CD4-positive, alpha-beta T cell treated with Interleukin-17A for 4 hours (primary cell): ENCODE data around the gene ENC1.
A peak's percentile ranks its signal among the peaks of the same experiment; 100 is the strongest.
"Not testable (repeated sequence)": the region's sequence is repeated elsewhere in the genome, so short reads cannot be mapped to it uniquely, and the experiment has no call there.

Experiments
- DNase-seq: peaks from one replicate; pipeline ENCODE4 v3.0.0-alpha.2; 2020; ENCODE audit warnings: mixed read lengths

Gene ENC1

DNA sequence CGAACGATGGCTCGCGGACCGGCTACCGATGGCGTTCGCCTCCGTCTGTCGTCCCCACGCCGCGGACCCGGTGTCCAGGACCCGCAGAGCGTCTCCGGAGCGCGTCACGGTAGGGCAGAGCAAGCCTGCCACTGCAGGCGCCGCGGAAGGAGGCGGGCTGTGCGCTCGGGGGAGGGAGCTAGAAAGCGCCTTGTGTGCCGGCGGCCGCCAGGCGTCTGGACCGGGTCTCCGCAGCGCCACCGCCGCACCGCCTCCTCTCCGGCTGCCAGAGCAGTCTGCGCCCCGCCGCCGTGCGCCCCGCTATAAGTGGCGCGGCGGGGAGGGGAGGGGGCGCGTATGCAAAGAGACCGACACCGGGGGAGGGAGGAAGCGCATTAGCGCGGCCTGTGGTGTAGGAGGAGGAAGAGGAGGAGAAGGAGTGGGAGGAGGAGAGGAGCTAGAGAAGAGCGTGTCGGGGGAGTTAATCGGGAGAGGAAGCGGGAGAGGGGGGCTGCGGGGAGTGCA, at the start of gene ENC1:
TSS of gene ENC1 (minus strand) at position 279 of the 504 bp plus-strand sequence. CDS start 4,243 bp downstream, outside the sequence.
- DNase-seq, result peak; percentile 85

DNA sequence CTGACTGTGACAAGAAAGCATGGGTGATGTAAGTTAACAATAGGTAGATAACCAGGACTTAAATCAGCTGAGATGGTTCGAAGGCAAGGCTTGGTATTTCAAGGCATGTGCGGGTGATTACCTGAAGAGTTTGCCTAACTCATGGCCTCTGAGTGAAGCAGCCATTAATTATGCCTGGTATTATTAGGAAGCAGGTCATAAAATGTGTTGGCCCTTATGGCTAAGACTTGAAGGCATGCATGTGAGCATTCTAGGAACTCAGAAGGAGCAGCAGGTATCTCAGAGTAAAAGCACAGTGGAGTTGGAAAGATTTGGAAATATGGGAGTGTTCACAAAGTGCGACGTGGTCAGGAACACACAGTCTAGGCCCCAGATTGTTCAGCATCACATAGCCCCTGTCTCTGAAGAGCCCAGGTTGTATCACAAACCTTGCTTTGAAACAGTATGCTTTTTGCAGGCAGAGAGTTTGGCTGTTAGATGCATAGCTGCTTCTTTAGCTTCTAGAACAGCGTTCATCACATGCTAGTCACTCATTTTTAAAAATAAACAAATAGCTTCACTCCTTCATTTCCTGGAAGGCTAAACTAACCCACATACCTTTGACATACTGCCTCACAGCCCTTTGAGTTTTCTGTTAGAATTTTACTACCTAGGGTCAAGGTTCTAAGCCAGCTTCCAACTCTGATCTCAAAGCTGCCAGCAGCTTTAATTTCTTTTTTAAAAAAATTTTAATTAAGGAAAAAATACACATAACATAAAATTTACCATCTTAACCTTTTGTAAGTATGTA, 46.6 kb upstream of the ENC1 start:
- DNase-seq, result no peak

GRCh38 chr5:74685979-74686631, 45.6 kb upstream of the ENC1 start:
- DNase-seq, result peak; percentile 19

GRCh38 chr5:74684900-74685851, 44.6 kb upstream of the ENC1 start, which contains the start of gene HEXB:
TSS of gene HEXB (plus strand) at chr5:74685233. CDS start at chr5:74685261, 28 bp downstream.
- DNase-seq, result peak; percentile 93

DNA sequence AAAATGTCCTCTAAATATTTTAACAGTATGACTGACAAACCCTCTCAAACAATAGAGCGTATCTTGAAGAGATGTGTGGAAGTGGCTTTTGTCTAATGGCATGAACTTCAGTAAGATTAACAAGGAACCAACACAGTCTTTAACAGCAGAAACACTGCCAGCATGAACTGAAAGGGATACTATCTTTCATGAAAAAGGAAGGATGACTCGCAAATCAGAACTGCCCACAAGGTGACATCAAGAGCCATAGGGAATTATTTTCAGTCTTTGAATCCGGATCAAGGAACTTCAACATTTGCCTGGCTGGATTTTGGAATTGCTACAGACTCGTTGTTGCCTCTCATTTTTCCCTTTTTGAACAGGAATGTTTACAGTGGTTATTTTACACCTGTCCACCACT, 39.4 kb upstream of the ENC1 start:
- DNase-seq, result no peak

DNA sequence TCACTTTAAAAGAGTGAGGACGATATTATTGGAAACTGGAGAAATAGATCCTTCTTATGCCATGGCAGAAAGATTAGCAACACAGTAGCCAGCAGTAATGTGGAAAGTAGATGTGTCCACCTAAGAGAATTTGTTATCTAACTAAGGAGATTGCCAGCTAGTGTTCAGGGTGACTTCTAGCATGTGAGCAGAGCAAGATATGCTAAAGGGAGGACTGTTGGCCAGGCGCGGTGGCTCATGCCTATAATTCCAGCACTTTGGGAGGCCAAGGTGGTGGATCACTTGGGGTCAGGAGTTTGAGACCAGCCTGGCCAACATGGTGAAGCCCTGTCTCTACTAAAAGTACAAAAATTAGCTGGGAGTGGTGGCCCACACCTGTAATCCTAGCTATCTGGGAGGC, 38.8 kb upstream of the ENC1 start:
- not testable (repeated sequence) for DNase-seq

DNA sequence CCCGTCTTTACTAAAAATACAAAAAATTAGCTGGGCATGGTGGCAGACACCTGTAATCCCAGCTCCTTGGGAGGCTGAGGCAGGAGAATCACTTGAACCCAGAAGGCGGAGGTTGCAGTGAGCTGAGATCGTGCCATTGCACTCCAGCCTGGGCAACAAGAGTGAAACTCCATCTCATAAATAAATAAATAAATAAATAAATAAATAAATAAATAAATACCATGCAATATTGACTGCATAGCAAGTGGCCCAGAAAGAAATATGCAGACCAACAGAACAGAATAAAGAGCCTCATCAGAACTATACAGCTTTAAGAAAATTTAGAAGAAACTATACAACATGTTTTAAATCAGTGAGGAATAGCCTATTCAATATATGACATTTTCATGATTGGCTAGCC, 37.6 kb upstream of the ENC1 start:
- not testable (repeated sequence) for DNase-seq

DNA sequence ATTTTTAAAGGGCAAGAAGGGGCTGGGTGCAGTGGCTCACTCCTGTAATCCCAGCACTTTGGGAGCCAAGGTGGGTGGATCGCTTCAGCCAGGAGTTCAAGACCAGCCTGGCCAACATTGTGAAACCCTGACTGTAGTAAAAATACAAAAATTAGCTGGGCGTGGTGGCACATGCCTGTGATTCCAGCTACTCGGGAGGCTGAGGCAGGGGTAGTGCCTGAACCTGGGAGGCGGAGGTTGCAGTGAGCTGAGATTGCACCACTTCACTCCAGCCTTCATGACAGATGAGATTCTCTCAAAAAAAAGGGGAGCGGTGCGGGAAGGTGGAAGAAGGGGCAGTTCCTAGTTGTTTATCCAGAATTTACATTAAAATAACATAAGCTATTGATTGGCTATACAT, 35.9 kb upstream of the ENC1 start:
- not testable (repeated sequence) for DNase-seq

DNA sequence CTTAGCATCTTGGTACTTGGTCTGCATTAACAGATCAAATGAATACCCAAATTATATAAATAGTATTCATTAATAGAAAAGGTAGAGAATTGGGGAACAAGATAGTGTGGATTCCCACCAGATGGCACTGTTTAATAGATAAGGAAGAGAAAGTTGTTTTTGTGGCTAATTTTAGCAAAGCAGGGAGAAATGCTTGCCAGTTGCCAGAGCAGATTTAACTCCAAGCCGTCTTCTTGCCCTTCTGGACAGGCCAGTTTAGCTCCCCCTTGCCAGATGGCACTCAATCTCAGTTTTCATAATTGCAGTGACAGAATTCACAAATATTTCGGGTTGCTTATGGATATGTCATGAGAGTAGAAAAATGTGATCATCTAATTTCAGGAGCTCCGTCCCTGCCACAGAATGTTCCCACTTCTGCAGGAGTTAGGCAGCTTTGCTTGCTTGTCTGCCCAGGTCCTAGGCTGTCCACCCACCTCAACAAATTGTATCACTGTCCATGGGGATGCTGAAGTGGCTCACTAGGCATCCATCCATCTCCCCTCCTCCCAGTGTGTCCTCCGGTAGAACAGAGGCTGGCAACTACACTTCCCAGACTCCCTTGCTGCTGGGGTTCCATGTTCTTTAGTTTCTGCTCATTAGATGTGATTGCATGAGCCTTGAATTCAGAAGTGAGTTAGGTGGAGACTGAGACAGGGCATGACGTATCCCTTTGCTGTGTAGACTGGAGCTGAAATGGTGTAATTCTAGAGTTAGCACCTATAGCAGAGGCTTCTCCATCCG, 32.7 kb upstream of the ENC1 start:
- DNase-seq, result no peak

GRCh38 chr5:74672215-74672877, 31.8 kb upstream of the ENC1 start:
- no peak for DNase-seq

DNA sequence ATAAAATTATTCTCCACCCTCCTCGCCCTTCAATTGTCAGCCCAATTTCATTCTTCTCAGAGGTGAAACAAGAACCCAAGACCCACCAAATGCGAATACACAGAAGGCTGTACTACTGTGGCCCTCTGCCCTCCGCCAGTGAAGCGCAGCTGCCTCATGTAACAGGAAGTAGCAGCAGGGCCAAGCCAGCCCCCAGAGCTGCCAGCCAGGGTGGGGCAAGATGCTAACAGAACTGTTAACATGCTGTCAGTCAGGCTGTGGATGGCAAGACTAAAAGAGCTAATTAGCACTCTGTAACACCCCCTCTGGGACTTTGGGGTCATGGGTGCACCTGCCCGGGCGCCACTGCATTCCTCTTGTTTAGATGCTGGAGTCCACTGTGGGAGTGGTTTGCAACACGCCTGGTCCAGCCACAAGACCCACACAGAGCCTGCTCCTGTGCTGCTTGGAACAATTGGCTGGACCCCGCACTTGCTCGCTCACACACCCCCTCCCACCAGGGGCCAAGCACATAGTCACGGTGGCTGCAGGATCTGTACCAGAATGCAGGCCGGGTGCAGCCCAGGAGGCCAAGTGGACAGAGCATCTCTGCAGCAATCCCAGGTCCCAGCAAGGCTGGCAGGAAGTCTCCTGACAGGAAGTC, 30.0 kb upstream of the ENC1 start:
- DNase-seq, result no peak

DNA sequence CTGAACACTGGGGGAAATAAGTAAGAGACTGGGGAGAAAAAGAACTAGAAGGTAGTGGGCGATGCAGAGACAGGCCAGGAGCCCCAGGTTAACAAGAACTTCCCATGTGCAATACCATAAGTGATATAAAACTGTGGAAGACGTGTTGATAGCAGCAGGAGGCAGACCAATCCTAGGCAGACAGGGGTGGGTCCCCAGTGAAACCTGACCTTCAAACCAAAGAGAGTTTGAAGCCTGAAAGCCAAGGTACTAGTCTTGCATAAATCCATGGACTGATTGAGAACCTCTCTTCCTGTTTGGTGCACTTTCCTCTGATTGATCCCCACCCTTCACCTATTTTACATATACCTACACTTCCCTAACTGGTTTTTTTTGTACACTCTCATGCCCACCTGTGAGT, 29.3 kb upstream of the ENC1 start:
- DNase-seq, result no peak

DNA sequence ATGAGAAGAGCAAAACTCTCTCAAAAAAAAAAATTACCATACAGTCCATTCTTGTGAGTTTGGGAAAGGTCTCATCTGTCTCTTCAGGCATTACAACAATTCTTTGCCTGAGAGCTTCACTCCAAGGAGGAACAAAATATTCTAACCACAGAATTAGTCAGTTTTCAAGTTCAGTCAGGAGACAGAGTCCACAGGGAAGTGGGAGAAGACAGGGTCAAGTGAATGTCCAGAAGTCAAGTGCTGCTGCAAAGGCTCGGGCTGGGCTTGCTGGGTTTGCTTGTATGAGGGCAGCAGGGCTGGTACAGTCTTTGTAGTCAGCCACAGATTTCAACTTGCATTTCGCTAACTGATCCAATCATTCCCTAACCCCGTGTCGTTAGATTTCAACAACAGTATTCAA, 26.9 kb upstream of the ENC1 start:
- DNase-seq, result no peak

DNA sequence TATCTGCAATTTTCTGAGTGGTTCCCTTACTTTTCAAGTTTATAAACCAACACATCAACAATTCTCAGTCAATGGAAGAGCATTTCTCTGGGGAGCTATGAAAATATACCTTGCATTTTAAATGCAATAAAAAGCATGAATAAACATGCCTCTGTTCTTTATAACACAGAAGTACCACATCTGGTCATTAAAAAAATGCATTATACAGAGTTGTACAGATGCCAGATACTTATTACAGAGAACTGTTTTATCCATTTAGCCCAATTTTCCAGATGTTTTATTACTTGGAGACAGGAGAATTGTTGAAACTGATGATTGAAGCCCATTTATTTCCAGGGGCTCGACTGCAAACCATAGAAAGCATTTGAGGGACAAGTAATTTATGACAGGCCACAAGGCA, 25.3 kb upstream of the ENC1 start:
- DNase-seq, result no peak

DNA sequence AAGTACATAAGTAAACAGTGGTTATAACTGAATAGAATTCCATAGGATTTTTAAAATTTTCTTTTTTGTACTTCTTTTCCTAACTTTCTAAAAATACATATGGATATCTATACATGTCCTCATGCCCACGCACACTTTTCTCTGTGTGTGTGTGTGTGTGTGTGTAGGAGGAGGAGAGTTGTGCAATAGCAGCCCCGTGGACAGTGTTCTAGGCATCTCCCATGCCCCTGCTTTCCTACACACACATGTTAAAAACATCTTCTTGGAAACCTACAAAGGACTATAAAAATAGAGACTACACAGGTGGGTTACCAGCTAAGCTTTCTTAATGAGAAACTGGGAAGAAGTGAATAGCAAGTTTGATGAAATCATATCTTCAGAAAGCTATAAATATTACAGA, 24.7 kb upstream of the ENC1 start:
- no peak for DNase-seq

DNA sequence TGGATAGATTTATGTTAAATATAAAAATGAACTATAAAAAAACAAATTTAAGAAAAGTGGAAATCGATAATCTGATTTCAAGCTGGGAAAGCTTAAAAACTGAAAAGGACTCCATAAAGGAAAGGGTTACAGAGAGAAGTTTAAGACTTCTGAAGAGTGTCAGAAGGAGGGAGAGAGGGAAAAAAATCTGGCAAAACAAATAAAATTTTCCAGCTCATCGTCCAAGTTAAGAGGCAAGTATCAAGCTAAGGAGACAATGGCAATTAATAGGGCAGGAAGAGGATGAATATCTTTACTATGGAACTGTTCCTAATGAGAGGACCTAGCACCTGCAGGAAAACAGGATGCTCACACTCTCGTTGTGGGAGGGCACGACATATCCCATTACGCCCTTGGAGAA, 24.0 kb upstream of the ENC1 start:
- no peak for DNase-seq

GRCh38 chr5:74660873-74661272, 20.3 kb upstream of the ENC1 start:
- DNase-seq, result no peak

GRCh38 chr5:74660140-74660539, 19.6 kb upstream of the ENC1 start:
- DNase-seq, result no peak

- DNase-seq, result no peak
Measured at GRCh38 chr5:74659172-74659571, 18.6 kb upstream of the ENC1 start.

- no peak for DNase-seq
Measured at GRCh38 chr5:74657165-74657564, 16.6 kb upstream of the ENC1 start.

GRCh38 chr5:74655716-74656115, 15.2 kb upstream of the ENC1 start:
- DNase-seq, result no peak
